GM12874 (cell line): ENCODE data around the gene CMSS1.

Experiments used
- CTCF ChIP-seq: IDR thresholded peaks from 2 replicates; pipeline ENCODE4 v1.5.1; 2011; ENCODE audit warnings: low read depth, mild to moderate bottlenecking, control low read depth, low read length, moderate library complexity; ENCODE audit not compliant: insufficient read depth

The CMSS1 gene

GRCh38 chr3:100141586-100141985 lies 323.9 kb downstream of the CMSS1 start:
- no peak for TF ChIP-seq CTCF

- 0 out of 2 replicates have a peak, but pooled peaks have one; percentile 5 for TF ChIP-seq CTCF
Observed at GRCh38 chr3:100144255-100144866, 326.7 kb downstream of the CMSS1 start.

- no peak for TF ChIP-seq CTCF
Observed at GRCh38 chr3:100149130-100149529, 331.5 kb downstream of the CMSS1 start.

- TF ChIP-seq CTCF = no peak
Observed at GRCh38 chr3:100149713-100150415, 332.2 kb downstream of the CMSS1 start.

- TF ChIP-seq CTCF = no peak
Observed at GRCh38 chr3:100150473-100150872, 332.8 kb downstream of the CMSS1 start.

- no peak for TF ChIP-seq CTCF
Observed at GRCh38 chr3:100151024-100151707, 333.5 kb downstream of the CMSS1 start.

GRCh38 chr3:100154171-100154570 lies 336.5 kb downstream of the CMSS1 start:
- TF ChIP-seq CTCF = no peak
